Small intestine (tissue), 7 donors: Measurements from ENCODE around the gene MIPEP. TPM values are rescaled to one million over a fixed set of nuclear protein-coding genes. Genes with fewer than 3 reads are reported as not detected.

ENCODE experiments used
- DNase-seq, 2 donors: peaks; one replicate each; pipeline versions ENCODE4 v3.0.0 to v3.0.0-alpha.2; 2013
- FAIRE-seq: peaks from 2 replicates; lab custom pipeline; 2012; peaks lifted over from hg19 to GRCh38; lab: Jason Lieb, UNC
- H3K27ac ChIP-seq, 3 donors: one replicate each; pipeline ENCODE4 v1.5.1; 2013; ENCODE audit warnings: low read length in 2 of 3, mild to moderate bottlenecking in 2 of 3, control low read depth in 1 of 3, inconsistent platforms in 1 of 3, low read depth in 1 of 3, moderate library complexity in 1 of 3
- H3K27me3 ChIP-seq, 3 donors: one replicate each; pipeline ENCODE4 v1.6.1; 2013; ENCODE audit warnings: low read length in 3 of 3, inconsistent platforms in 1 of 3; ENCODE audit not compliant: control insufficient read depth in 3 of 3, insufficient read depth in 3 of 3
- H3K36me3 ChIP-seq, 3 donors: one replicate each; pipeline ENCODE4 v1.6.1; 2013; ENCODE audit warnings: low read length in 3 of 3, inconsistent platforms in 1 of 3, low read depth in 1 of 3, mild to moderate bottlenecking in 1 of 3, moderate library complexity in 1 of 3; ENCODE audit not compliant: control insufficient read depth in 3 of 3, insufficient read depth in 2 of 3
- H3K4me1 ChIP-seq, 3 donors: one replicate each; pipeline ENCODE4 v1.6.1; 2013; ENCODE audit warnings: low read length in 2 of 3, inconsistent platforms in 1 of 3, low read depth in 1 of 3, mild to moderate bottlenecking in 1 of 3, moderate library complexity in 1 of 3; ENCODE audit not compliant: control insufficient read depth in 3 of 3, insufficient read depth in 2 of 3
- H3K4me3 ChIP-seq, 3 donors: one replicate each; pipeline ENCODE4 v1.5.1; 2013; ENCODE audit warnings: low read length in 3 of 3, control low read depth in 1 of 3, inconsistent platforms in 1 of 3, low read depth in 1 of 3, mild to moderate bottlenecking in 1 of 3, moderate library complexity in 1 of 3
- H3K9me3 ChIP-seq, 2 donors: one replicate each; pipeline ENCODE4 v1.6.1; 2013; ENCODE audit warnings: low read depth in 1 of 2, low read length in 1 of 2; ENCODE audit not compliant: control insufficient read depth in 2 of 2, insufficient read depth in 1 of 2
- WGBS, 3 donors: extraction: QIAGEN DNeasy Blood & Tissue Kit; methylation state at CpG; one replicate each; pipeline ENCODE4 v1.1.7; 2013; 5-methylcytosine and 5-hydroxymethylcytosine counted together
- polyA plus RNA-seq, 4 donors: library from polyadenylated mRNA; stranded (reverse) in 3 of 4; unstranded in 1 of 4; fragments of 200-250 nt in 3 of 4; fragments of 120-200 nt in 1 of 4; gene quantifications; one replicate each; pipeline versions ENCODE4 v1.2.1 to v1.2.3, GENCODE V29; 2013
- donor health status: healthy with polysubstance abuse.
- donor health status: control.
- donor health status: control.
- donor health status: Bipolar disorder and iron deficiency.
- donor health status: healthy.

Gene MIPEP
- polyA plus RNA-seq, 4 donors = 10.3 to 19.8 (median 18.8) TPM

- WGBS, 3 donors = 67 to 79% (median 75%) methylated on average over 5 of the region's 5 CpGs
- Histone ChIP-seq H3K36me3 (no peaks in the 10 kb centered on the region), H3K4me1 (peaks cover 2 to 11% (median 3%) of the 10 kb centered on the region in 3 donors), H3K9me3 (no peaks in the 10 kb centered on the region), H3K4me3 (no peak overlapping the region), H3K27ac (no peak overlapping the region), H3K27me3 (no peaks in the 10 kb centered on the region)
- FAIRE-seq = no peak
- no peak for DNase-seq
Measured at GRCh38 chr13:23696610-23697009, 192.6 kb downstream of the MIPEP start.

GRCh38 chr13:23695711-23696464, 193.3 kb downstream of the MIPEP start:
- DNase-seq (peak; percentile 28 to 50), FAIRE-seq (no peak)
- H3K36me3 ChIP-seq = no peaks in the 10 kb centered on the region
- peak overlapping the region in 1 of 3 donors; percentile 13 for H3K4me3 ChIP-seq
- WGBS, 3 donors = 30 to 39% (median 36%) methylated on average over 46 of the region's 46 CpGs
- peak overlapping the region in 1 of 3 donors; percentile 38 for H3K27ac ChIP-seq
- H3K4me1 ChIP-seq = peaks cover 2 to 11% (median 3%) of the 10 kb centered on the region in 3 donors
- no peaks in the 10 kb centered on the region for H3K9me3 ChIP-seq
- no peaks in the 10 kb centered on the region for H3K27me3 ChIP-seq

- Histone ChIP-seq H3K27ac (no peak overlapping the region), H3K4me1 (peaks cover 2 to 11% (median 3%) of the 10 kb centered on the region in 3 donors), H3K36me3 (no peaks in the 10 kb centered on the region), H3K4me3 (peak overlapping the region in 1 of 3 donors; percentile 13), H3K9me3 (no peaks in the 10 kb centered on the region), H3K27me3 (no peaks in the 10 kb centered on the region)
- no peak for DNase-seq
- 53 to 82% (median 69%) methylated on average over 13 to 28 of the region's 28 CpGs for WGBS, 3 donors
- no peak for FAIRE-seq
Measured at GRCh38 chr13:23695196-23695595, 194.0 kb downstream of the MIPEP start.

- no peaks in the 10 kb centered on the region for H3K36me3 ChIP-seq
- no peak for DNase-seq
- peaks cover 2 to 11% (median 3%) of the 10 kb centered on the region in 3 donors for H3K4me1 ChIP-seq
- FAIRE-seq = no peak
- no peak overlapping the region for H3K27ac ChIP-seq
- H3K9me3 ChIP-seq = no peaks in the 10 kb centered on the region
- 79 to 91% (median 84%) methylated on average over 3 of the region's 3 CpGs for WGBS, 3 donors
- H3K27me3 ChIP-seq = no peaks in the 10 kb centered on the region
- no peak overlapping the region for H3K4me3 ChIP-seq
Measured at GRCh38 chr13:23692816-23693215, 196.4 kb downstream of the MIPEP start.

GRCh38 chr13:23690668-23691067, 198.5 kb downstream of the MIPEP start:
- H3K27ac ChIP-seq = no peak overlapping the region
- 79 to 84% (median 82%) methylated on average over 3 of the region's 3 CpGs for WGBS, 3 donors

GRCh38 chr13:23688336-23688735, 200.9 kb downstream of the MIPEP start:
- 67 to 77% (median 75%) methylated on average over 3 of the region's 3 CpGs for WGBS, 3 donors
- H3K4me1 ChIP-seq = no peaks in the 10 kb centered on the region
- H3K36me3 ChIP-seq = no peaks in the 10 kb centered on the region
- DNase-seq (no peak), FAIRE-seq (no peak)
- H3K27ac ChIP-seq = no peak overlapping the region
- H3K27me3 ChIP-seq = no peaks in the 10 kb centered on the region
- H3K9me3 ChIP-seq = peaks cover 0 to 7% of the 10 kb centered on the region in 2 donors
- H3K4me3 ChIP-seq = no peak overlapping the region

More at GRCh38 chr13:23690668-23691067, 198.5 kb downstream of the MIPEP start:
- Histone ChIP-seq H3K4me3 (no peak overlapping the region), H3K4me1 (peaks cover 0 to 2% (median 1%) of the 10 kb centered on the region in 3 donors), H3K9me3 (peaks cover 0 to 2% of the 10 kb centered on the region in 2 donors), H3K27me3 (no peaks in the 10 kb centered on the region), H3K36me3 (no peaks in the 10 kb centered on the region)
- FAIRE-seq = no peak
- no peak for DNase-seq

- Histone ChIP-seq H3K27me3 (no peaks in the 10 kb centered on the region), H3K36me3 (no peaks in the 10 kb centered on the region), H3K27ac (no peak overlapping the region), H3K4me3 (no peak overlapping the region), H3K9me3 (peaks cover 0 to 7% of the 10 kb centered on the region in 2 donors), H3K4me1 (no peaks in the 10 kb centered on the region)
- WGBS, 3 donors = 64 to 84% (median 70%) methylated on average over 5 of the region's 5 CpGs
- no peak for FAIRE-seq
- DNase-seq = no peak
Measured at GRCh38 chr13:23687614-23688013, 201.6 kb downstream of the MIPEP start.

GRCh38 chr13:23686948-23687347, 202.3 kb downstream of the MIPEP start:
- DNase-seq (no peak), FAIRE-seq (no peak)
- WGBS, 3 donors = 85 to 93% (median 86%) methylated on average over 3 of the region's 3 CpGs
- Histone ChIP-seq H3K4me1 (no peaks in the 10 kb centered on the region), H3K27me3 (no peaks in the 10 kb centered on the region), H3K9me3 (peaks cover 0 to 7% of the 10 kb centered on the region in 2 donors), H3K36me3 (no peaks in the 10 kb centered on the region), H3K4me3 (no peak overlapping the region), H3K27ac (no peak overlapping the region)
